DMS79 treated with DMSO at 0.1 percent for 48 hours (cell line): ENCODE measurements around the gene LATS1.

ENCODE experiments used
- DNase-seq: peaks from one replicate; lab custom pipeline; 2025; lab: John Stamatoyannopoulos, UW

The LATS1 gene

DNA sequence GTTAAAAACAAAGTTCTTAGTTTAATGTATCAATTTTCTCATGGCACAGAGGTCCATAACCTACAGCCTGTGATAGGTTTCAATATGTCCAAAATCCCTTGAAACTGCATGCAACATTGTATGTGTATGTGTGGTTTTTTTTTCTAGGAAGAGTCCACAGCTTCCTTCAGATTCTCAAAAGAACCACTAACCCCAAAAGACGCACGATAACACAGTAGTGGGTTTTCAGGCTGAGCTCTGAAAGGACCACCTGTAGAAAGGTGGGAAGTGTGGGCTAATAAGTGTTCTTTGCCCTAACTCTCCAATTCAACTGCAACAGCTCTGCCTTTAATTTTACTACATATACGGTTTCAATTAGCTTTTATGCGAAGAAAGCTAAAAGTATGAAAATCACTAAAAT is 57.9 kb downstream of the LATS1 start:
- no peak for DNase-seq

GRCh38 chr6:149657441-149657840 is 60.5 kb downstream of the LATS1 start:
- DNase-seq, result no peak

DNA sequence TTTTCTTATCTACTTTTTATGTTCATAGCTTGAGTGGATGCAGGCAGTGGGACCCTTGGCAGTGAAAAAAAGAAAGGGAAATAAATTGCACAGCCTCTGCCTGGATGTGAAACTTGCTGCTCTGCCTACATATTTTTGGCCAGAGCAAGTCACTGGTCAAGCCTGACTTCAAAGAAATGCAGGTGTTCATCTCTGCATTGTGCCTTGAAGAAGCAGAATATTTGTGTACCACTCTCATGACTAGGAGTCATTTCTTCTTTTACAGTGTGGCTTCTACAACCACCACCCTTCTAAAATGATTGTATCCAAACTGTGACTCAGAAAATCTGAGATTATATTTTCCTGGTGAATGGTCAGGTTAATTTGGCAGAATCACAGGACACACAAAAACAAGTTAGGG is 66.8 kb downstream of the LATS1 start:
- no peak for DNase-seq

DNA sequence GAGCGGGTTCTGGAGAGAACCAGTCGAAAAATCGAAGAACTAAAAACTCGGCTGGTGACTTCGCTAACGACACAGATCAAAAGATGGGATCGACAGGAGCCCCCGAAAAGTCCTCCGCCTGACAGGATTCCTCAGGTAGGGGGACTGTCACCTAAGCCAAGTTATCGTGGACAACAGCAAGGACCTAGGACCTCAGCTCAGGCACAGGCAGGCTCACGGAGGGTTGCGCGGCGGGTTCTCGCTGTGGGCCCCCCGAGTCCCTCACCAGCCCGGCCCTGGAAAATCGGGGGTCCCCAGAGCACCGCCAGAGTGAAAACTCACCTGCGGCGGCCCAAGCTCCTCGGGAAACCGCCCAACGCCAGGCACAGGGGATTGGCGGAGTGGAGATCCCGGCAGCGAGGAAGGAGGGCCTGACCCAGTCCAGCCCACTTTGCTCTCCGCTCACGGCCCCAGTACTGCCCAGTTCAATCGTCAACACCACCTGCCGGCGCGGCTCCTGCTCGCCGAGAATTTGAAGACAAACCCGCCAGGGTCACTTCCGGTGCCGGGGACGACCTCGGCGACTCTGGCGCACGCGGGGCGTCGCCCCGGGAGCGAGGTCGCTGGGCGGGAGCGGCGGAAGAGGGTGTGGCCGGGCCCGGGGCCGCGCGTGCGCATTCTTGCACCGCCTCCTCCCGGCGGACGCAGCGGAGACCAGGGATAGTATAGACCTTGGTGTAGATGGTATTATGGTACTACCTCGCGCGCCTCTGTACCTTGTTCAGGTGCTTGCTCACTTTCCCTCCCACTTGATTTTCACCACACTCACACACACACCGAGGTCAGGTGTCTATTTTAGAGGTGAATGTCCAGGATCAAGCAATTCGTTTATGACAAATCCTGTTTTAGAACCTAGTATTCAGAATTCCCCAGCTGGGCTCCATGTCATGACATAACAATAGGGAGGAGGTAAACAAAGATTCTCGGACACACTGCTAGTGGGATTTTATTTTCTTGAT is 69.5 kb downstream of the LATS1 start, which contains the start of gene KATNA1:
TSS of gene KATNA1 (minus strand) at position 567 of the 998 bp plus-strand sequence. CDS start 10,167 bp downstream, outside the sequence.
- DNase-seq, result peak; percentile 73

GRCh38 chr6:149646599-149646998 is 71.3 kb downstream of the LATS1 start:
- no peak for DNase-seq

DNA sequence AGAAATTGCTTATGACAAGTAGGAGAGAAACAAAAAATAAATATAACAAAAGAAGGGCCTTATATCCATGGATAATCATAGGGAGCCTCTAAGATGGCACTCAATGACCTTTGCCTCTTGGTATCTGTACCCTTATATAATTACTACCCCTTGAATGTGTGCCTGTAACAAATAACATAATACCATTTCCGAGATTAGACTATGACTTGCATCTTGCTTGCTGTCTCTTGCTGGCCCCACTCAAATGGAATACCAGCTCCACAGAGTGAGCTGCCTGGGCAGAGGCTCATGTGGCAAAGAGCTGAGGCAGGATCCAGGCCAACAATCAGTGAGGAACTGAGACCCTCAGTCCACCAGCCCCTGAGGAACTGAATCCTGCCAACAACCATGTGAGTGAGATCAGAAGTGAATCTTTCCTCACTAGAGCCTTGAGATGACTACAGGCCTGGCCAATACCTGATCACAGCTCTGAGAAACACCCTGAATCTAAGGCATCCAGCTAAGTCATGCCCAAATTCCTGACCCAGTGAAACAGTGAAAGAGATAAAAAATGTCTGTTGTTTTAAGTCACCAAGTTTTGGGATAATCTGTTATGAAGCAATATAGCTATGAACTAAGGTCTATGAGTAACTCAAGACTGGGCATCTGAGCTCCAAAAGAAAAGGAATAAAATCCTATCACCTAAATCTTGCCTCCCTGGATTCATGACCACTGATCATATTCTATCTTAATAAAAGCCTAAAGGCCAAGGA is 74.9 kb downstream of the LATS1 start:
- DNase-seq, result no peak

DNA sequence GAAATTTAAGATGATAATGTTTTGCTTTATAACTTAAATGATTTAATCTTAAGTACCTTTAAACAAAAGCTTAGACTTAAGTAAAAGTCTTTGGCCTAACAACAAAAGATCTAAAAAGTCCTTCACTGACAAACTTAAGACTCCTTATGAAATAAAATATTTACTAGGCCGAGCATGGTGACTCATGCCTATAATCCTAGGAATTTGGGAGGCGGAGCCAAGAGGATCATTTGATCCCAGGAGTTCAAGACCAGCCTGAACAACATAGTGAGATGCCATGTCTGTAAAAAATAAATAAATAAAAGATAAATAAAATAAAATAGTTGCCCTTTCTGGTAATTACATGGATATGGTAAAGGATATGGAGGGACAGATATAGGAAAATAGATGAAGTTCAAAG is 81.8 kb downstream of the LATS1 start:
- DNase-seq, result no peak

DNA sequence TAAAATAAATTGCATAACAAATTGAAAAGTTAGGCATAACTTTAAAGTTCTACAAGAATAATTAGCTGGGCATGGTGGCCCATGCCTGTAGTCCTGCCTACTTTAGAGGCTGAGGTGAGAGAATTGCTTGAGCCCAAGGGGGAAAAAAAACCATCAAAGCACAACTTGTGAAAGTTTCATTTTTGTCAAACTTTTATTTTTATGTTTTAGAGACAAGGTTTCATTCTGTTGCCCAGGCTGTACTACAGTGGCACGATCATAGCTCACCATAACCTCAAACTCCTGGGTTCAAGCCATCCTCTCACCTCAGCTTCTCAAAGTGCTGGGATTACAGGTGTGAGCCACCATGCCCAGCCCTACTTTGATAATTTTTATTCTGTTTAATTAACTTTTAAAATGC is 83.6 kb downstream of the LATS1 start:
- no peak for DNase-seq

DNA sequence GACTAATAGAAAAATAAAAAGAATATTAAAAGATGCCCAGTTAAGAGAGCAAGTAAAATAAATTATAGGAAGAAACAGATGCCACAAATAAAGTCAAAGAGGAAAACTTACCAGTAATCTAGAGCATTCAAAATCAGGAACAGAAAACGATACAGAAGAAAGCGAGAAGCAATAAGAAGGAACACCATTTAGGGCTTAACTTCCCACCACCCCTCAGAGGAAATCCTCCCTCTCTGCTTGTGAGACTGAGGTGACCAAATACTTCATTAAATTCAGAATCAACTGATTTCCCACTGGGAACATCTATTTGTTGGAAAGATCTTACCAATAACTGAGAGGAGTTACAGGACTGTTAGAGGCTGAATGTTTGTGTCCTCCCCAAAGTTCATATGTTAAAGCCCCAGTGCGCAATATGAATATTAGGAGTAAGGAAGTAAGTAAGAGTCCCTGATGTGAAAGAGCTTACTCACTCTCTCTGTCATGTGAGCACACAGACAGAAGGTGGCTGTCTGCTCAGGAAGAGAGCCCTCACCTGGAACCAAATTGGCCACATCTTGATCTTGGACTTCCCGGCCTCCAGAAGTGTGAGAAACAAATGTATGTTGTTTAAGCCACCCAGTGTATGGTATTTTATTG is 88.9 kb downstream of the LATS1 start:
- no peak for DNase-seq

- no peak for DNase-seq
Observed at GRCh38 chr6:149627672-149628071, 90.2 kb downstream of the LATS1 start.

DNA sequence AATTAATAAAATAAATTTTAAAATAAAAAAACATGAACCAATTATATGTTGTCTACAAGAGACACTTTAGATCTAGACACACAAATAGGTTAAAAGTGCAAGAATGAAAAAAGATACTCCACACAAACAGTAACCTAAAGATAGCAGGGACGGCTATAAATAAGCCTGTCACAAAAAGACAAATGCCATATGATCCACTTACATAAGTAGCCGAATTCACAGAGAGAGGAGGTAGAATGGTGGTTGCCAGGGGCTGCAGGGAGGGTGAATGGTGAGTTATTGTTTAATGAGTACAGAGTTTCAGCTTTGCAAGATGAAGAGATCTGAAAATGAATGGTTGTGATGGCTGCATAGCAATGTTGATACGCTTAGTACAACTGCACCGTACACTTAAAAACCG is 102.1 kb downstream of the LATS1 start:
- no peak for DNase-seq

- DNase-seq, result no peak
Observed at GRCh38 chr6:149614337-149614736, 103.6 kb downstream of the LATS1 start.

- no peak for DNase-seq
Observed at GRCh38 chr6:149608381-149608982, 109.4 kb downstream of the LATS1 start.
